ENCODE measurements around the gene GSX2. TPM values are rescaled to one million over a fixed set of nuclear protein-coding genes. Genes with fewer than 3 reads are reported as not detected.
"Not testable (repeated sequence)": the region's sequence is repeated elsewhere in the genome, so short reads cannot be mapped to it uniquely, and the experiment has no call there.

Gene GSX2
- total RNA-seq, result 1 to 10 TPM in 3 of 4 donors, under 1 TPM in 1; 0.81 to 2.8 (median 1.7) TPM

GRCh38 chr4:54099748-54100574 lies at the start of gene GSX2:
Gene GSX2 (plus strand): TSS chr4:54100163. CDS start chr4:54100345, 182 bp downstream.
- WGBS, 2 donors, result 2 to 3% methylated on average over 29 to 60 of the region's 66 CpGs
- intact Hi-C loops (cut with DNase I; ENCODE audit: low total_unique reads), result no loop called here
- peak in 1 of 2 donors; percentile 93 for DNase-seq (ENCODE audit: low spot score in 2 of 2)
- no peak within 1 kb of the TSS for H3K4me3 ChIP-seq (ENCODE audit: low read depth, poor library complexity, severe bottlenecking)
- no peak for TF ChIP-seq POLR2A (IDR thresholded peaks at IDR 0.05)
- TF ChIP-seq CTCF (IDR thresholded peaks at IDR 0.05), result no peak

GRCh38 chr4:54050214-54050904 lies 49.6 kb upstream of the GSX2 start:
- 45 to 46% methylated on average over 1 of the region's 1 CpG for WGBS, 2 donors
- intact Hi-C loops (cut with DNase I; ENCODE audit: low total_unique reads), result loop anchor here (2.0 kb wide), 1 partner anchor 66 kb away; no protein-coding TSS in a partner anchor
- no peak for TF ChIP-seq POLR2A (IDR thresholded peaks at IDR 0.05)
- TF ChIP-seq CTCF (IDR thresholded peaks at IDR 0.05), result no peak
- DNase-seq (ENCODE audit: low spot score in 2 of 2), result no peak
- no peak overlapping the region for H3K4me3 ChIP-seq (ENCODE audit: low read depth, poor library complexity, severe bottlenecking)

GRCh38 chr4:54053322-54053721 lies 46.6 kb upstream of the GSX2 start:
- 83 to 84% methylated on average over 5 of the region's 5 CpGs for WGBS, 2 donors
- DNase-seq (ENCODE audit: low spot score in 2 of 2), result not testable (repeated sequence)

GRCh38 chr4:54054501-54054900 lies 45.5 kb upstream of the GSX2 start:
- intact Hi-C loops (cut with DNase I; ENCODE audit: low total_unique reads), result no loop called here
- no peak for TF ChIP-seq CTCF (IDR thresholded peaks at IDR 0.05)
- no peak for DNase-seq (ENCODE audit: low spot score in 2 of 2)
- no peak overlapping the region for H3K4me3 ChIP-seq (ENCODE audit: low read depth, poor library complexity, severe bottlenecking)
- WGBS, 2 donors, result 97 to 99% methylated on average over 2 of the region's 2 CpGs

More at GRCh38 chr4:54053322-54053721, 46.6 kb upstream of the GSX2 start:
- intact Hi-C loops (cut with DNase I; ENCODE audit: low total_unique reads); H3K4me3 ChIP-seq (ENCODE audit: low read depth, poor library complexity, severe bottlenecking): not testable (repeated sequence)

- WGBS, 2 donors, result 93 to 94% methylated on average over 1 of the region's 1 CpG
- intact Hi-C loops (cut with DNase I; ENCODE audit: low total_unique reads), result no loop called here
- no peak overlapping the region for H3K4me3 ChIP-seq (ENCODE audit: low read depth, poor library complexity, severe bottlenecking)
- DNase-seq (ENCODE audit: low spot score in 2 of 2), result no peak
- TF ChIP-seq POLR2A (IDR thresholded peaks at IDR 0.05) (no peak), CTCF (IDR thresholded peaks at IDR 0.05) (no peak)
Observed at GRCh38 chr4:54055494-54055893, 44.5 kb upstream of the GSX2 start.

GRCh38 chr4:54056360-54056759 lies 43.6 kb upstream of the GSX2 start:
- DNase-seq (ENCODE audit: low spot score in 2 of 2), result no peak
- no peak overlapping the region for H3K4me3 ChIP-seq (ENCODE audit: low read depth, poor library complexity, severe bottlenecking)
- TF ChIP-seq CTCF (IDR thresholded peaks at IDR 0.05) (no peak), POLR2A (IDR thresholded peaks at IDR 0.05) (no peak)
- intact Hi-C loops (cut with DNase I; ENCODE audit: low total_unique reads), result no loop called here
